ENCODE data around the gene TAF4B.

TAF4B gene

DNA sequence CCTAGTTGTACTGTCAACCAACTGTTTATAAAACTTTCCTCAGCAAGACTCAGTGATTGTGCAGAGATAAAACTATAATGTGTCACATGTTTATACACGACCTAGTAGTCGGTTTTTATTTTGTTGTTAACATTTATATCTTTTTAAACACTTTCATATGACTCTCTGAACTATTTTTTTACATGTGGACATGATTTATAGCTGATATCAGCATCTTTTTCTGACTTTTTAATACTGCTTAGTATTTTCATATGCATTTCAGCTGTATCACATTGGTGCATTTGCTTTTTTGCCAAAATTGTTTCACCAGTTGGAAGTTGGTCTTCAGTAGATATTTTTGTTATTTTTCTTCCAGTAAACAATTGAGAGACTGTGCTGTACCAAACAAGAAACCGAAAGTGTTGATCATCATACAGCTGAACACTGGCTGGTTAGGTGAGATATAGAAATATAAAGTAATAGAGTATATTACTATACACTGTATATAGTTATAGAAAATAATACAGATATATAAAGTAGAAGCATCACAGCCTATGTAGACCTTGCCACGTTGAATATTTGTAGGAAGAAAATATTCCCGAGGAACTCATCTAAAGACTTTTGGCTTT is 167.9 kb downstream of the TAF4B start:
- DNase-seq = no peak

DNA sequence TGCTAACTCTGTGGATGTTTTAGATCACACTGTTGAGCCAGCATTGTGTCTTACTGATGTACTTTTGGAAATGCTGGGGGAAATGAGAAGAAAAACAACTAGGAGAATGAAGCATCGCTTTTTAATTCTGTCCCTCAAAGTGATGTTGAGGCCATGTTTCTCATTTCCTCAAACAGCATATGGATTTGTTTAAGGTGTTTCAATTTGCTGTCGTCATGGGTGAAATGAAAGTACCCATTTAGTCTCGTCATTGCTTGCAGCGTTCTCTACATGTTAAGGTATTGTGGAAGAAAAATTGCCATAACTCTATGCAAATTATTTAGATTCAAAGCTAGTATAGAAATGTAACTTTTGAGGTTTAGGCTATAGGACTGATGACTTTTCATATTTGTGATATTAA is 170.8 kb downstream of the TAF4B start:
- DNase-seq = no peak

DNA sequence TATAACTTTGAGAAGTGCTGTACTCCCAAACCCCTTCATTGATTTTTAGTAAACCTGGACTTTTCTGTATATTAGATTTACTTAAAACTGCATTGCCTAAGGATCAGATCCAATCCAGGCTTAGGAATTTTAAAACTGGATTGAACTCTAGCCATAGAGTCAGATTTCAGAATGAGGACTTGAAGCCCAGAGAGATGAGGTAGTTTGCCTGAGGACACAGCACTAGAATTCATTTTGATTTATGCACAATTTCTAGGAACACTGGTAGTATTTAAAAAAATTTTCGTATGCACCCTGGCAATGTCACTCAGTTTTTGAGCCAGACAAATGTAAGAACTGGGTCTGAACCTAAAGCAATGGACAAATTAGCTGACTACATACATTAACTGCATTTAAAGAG is 177.2 kb downstream of the TAF4B start:
- no peak for DNase-seq

DNA sequence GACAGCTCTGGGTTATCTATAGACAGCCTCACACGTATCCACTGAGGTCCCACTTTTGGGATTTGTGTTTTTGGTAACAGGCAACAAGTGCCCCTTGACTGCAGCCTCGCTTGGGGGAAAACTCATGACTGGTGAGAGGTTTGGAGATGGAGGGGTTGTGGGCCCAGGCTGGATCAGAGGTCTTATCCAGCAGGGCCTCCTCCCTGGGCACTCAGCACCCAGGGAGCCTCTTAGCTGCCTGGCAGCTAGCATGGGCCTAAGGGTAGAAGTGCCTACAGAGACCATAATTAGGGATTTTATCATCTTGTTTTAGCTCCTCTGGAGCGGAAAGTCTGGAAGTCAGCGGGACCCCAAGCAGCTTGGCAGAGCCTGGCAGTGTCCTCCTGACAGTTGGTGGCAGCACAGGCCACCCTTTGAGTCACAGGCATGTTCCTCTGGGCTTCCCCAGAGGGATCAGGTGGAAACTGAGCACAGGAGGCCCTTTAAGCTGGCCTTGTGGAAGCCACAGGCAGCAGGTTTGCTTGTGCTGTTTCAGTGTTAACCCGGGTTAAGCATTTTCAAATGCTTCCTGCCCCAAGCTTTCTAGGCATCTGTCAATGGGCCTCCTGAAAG is 179.1 kb downstream of the TAF4B start:
- DNase-seq = no peak

DNA sequence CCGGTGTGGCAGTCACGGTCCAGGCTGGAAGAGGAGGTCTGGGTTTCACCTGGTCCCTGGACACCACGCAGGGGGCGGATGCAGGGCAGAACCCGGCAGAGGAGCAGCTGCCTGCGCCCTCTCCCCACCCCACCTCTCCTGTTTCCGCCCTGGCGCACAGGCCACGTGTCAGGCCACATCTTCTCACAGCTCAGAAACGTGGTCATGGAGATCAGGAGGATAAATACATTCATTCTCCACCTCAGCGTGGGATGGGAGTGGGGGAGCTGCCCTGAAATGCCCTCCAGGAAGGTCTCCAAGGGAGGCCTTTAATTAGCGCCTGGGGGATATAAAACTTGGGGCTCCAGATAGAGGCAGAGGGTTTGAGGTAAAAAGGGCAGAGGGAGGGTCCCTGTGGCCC is 180.1 kb downstream of the TAF4B start:
- no peak for DNase-seq

DNA sequence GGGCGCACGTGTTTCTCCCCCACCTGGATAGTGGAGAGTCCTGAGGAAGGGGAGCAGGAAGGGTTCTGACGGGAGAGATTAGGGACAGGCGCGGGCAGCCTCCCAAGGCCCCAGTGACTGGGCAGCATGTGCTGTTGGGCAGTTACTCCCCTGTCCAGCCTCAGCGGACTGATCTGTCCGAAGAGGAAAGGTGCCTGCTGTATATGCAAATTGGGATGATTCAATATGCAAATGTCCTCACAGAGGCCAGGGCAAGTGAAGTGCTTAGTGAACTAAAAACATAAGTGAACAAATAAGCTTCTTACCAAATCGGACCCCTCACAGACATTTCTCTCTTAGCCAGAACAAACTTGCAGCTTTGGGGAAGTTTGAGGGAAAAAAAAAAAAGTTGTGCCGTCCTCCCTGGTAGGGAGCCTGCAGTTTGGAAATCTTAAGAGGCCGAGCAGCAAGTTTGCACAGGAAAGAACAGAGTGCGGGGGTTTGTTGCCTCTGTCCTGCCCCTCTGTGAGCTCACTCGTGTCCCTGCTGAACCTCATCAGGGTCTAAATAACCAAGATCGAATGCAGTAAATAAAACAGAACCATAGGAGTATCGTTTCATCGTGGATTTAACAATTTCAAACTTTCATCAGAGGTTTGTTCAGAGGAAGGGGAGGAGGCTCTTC is 180.7 kb downstream of the TAF4B start:
- no peak for DNase-seq

DNA sequence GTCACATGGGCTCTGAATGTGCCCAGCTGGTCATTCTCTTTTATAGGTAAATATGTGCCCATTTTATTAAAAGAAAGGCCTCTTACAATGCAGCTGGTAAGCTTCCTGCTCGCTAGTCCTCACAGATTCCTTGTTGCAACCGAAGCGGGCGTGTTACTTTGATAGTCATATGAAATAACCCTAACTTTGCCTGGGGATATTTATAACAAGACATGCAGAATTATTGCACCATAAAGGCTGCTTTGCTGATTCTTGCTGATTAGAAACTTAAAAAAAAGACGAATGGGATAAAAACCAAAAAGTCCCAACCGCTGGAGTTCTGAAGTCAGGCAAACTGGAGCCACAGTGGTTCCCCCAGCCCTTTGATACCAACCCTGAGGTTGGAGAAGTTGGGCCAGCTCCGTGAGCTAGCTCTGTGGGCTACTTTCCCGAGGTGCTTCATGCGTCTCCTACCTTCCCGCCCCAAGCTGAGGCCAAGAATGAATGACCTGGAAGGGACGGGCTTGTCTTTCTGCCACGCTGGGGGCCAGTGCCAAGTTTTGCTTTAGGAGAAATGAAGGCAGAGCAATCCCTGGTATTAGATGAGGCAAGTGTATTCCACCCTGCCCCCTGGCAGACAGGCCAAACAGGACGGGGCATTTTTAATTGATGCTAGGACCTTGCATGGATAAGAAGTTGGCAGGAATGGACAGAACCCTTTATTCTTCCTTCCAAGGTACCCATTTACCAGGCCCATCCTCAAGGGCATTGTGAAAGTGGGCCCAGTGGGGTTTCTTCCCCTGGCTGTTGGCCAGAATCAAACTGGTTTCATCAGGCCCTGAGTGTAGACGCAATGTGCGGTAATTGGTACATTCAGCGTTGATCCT is 181.7 kb downstream of the TAF4B start:
- DNase-seq = no peak

DNA sequence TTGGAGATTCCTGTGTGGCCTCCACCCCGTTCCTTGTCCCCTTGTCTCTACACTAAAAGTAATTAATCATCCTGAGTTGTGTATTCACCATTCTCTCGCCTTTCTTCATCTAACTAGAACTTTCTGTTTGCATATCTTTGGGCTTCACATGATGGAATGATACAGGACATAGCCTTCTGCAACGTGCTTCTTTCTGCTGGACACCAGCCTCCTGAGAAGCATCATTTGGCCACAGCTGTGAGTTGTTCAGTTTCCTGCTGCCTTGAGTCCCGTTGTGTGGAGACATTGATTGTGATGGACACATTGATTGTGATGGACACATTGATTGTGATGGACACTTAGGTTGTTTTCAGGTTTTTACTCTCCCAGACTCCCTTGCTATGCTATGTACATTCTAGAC is 182.8 kb downstream of the TAF4B start:
- DNase-seq = no peak

DNA sequence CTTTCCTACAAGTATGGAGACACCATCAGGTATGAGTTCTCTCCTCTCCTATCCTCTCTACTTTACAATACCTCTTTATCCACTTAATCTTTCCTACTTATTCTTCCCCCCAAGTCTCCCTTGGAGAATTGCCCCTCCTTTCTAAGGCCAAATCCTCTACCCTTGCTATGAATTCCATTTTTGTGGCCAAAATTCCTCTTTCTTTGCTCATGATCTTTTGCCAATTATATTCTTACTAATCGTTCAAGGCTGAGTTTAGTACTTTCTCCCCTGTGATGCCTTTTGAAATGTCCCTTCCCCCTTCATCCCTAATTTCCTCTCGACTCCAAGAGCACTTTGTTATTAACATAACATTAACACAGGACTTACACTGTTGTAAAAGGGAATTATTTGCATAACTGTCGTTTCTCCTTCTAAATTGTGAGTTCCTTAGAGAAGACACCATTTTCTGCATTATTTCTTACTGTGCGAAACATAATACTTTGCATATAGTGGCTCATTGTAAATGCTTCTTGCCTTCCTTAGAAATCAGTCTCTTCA is 188.7 kb downstream of the TAF4B start:
- DNase-seq = no peak

DNA sequence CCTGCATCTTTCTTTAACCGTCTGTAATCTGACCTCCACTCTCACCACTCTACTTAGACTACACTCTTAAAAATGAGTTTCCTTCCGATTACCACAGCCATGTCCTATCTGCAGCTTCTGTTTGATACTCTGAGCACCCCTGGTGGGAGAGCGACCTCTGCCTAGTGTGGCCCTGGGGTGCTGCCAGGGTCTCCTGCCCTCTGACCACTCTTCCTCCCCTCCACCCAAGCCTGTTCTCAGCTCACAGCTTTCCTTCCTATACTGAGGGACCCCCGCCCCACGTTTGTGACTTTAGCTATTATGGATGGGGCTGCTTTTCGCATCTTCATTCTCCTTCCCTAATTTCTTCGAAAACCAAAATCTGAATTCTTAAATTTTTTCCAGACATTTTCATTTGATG is 189.4 kb downstream of the TAF4B start:
- no peak for DNase-seq

DNA sequence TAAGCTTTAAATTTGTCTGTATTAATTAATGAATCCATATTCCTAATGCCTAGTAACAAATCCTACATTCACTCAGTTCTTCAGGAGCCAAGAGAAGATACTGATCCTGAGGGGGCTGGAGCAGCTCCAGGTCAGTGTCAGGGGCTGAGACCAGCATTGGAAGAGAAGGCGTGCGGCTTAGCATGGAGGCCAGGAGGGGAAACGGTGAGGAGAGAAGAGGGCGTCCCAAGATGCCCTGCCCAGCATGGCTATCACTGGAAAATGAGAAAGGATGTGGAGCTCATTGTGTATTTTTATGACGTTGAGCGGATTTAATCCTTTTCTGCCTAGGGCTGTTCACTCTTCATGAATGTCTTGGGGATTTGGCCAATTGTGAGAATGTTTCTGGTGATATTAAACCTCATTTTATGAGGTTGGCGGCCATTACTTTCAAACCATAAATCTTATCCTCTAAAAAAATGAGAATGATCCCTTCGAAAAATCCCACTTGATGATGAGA is 190.5 kb downstream of the TAF4B start:
- DNase-seq = no peak

DNA sequence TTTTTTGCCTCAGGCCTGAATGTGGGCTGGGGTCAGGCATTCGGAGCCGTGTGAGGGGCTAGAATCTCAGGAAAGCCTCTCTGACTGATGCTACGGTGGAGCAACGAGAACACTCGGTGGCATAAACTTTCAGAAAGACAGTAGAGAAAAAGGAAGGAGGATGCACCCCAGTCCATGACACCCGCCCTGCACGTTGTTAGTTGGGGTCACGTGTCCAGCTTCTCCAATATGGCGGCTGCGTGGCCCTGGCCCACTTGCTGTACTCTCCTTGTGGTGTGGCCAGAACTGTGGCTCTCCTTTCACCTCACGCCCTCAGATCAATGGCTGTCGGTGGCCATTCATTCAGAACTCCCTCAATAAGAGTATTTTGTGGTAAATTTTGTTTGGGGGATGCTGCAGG is 190.9 kb downstream of the TAF4B start:
- no peak for DNase-seq

DNA sequence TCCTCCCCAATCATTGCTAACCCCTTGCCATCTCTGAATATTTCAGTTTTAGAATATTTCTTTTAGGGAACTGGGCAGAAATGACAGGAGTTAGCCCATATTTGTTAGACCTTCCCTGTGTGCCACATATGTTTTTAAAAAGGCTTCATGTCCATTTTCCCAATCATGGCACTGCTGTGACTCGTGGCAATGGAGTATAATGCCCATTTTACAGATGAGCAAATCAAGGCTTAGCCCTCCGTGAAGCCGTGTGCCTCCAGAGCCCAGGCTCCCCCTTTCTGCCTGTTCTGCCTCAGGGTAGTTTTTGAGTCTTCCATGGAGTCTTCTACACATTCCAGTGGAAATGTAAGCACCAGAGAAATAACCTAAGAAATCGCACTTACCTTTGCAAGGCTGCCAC is 192.0 kb downstream of the TAF4B start:
- DNase-seq = no peak

DNA sequence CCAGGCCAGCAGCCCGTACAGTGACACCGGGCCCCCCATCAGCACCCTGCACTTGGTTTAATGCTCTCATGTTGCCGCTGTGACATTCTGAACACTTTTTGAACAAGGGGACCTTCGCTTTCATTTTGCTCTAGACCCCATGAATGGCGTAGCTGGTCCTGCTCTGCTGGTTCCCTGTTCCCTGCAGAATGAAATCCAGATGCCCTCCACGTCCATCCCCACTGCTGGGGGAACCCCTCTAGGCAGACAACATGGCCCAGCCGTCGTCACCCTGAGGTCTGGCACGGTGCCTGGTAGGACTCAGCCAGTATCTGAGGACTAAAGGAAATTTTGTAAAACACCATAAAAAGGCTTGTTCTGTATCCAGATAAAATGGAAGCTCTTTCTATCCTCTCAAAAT is 193.5 kb downstream of the TAF4B start:
- DNase-seq = no peak

DNA sequence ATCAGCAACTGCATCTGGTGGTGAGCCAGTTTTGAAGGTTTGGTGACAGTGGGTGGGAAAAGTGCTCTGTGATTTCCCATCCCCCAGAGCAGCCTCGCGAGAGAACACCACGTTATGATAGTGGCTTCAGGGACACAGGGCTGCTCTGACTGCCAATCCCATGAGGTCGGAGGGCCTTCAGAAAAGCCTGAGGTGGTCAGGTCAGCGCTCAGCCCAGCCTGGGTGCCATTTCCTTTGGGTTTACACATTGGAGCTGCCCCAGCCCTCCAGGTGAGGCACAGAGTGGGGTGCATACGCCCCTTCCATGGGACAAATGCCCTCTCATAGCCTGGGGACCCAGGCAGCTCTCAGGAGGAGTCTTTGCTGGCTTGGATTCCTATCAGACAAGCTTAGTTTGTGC is 195.3 kb downstream of the TAF4B start:
- no peak for DNase-seq

DNA sequence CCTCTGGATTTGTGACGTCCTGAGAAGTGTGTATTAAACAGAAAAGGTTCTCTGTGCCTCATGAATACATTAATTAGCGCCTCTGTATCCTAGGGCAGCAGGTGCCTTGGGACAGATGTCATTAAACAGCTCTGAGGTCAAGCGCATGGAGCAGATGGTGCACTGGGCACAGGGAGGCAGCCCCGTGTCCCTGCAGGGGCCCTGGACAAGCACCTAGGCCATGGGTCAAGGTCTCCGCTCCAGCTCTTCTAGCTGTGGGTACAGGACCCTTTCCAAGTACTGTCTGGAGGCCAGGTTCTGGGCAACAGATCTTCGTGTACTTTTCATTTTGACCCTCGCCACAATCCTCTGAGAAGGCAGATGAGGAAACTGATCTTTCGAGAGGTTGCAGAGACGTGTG is 195.7 kb downstream of the TAF4B start:
- DNase-seq = no peak

DNA sequence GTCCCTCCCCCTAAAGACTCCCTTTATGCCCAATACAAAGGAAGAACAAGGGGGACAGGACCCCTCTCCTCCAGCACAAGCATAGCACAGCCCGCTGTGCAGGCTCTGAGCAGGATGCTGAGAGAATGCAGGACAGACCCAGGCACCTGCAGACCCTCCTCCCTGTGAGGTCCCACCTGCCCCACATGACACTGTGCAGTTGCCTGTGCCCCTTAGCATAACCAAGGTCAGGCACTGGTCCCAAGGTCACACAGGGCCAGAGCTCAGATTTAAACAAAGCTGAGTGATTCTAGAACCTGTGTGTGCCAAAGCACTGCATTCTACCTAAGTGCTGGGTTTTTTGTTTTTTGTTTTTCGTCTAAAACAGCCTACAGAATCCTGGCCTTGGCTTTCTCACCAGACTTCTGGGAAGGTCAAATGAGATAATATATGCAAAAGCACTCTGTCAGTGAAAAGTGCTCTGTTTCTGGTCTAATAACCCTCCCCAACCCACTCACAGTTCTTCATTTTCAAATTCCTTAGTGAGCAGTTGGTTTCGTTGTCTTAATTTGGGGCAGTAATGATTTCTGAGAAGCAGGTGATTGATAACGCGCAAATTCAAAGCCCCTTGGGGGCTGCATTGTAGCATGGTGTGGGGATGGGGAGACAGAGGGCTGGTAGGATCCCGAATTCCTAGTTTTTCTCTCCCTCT is 196.4 kb downstream of the TAF4B start:
- DNase-seq = no peak

DNA sequence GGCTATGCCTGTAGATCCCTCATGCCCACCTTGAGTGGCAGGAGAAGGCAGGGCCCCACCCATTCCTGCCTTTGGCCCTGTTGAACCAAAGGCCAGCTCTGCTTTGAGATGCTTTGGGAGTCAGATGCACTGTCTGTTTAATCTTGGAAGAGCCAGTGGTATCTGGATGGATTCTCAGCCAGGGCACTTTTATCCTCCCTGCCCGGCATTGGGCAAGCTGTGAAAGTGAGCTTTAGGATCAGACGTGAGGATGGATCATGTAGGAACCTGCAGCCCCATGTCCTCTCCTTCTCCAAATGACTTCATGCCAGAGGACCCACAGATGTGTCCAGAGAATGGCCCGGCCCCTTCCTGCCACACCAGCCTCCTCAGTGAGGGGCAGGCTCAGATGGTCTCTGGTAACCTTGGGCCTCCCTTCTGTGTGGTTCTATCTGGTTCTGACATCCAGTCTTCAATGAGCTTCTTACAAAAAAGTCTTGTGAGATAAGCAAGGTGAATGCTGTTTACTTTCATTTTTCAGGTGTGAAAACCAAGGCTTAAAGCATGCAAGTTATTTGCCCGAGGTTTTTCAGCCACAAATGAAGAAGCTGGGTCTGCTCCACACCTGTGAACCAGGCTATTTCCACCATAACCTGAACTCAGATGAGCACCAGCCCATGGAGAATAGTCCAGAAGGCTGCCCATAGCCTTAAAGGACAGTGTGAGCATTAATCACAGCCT is 198.3 kb downstream of the TAF4B start:
- DNase-seq = no peak

DNA sequence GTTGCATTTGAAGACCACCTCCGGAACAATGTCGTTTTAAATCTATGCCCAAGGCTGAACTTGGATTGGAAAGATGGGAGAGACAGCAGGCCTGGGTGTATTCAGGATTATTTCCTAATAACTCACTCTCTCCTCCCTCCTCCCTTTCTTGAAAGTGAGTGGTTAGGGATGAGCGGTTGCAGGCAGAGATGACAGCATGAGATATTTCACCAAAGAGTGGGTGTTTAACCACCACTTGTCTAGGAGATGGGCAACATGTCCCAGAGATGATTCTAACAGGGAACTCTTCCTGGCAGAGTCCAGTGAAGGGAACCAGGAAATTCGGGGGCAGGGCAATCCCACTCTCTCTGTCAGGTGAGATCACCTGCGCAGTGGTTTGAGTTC is 198.9 kb downstream of the TAF4B start:
- DNase-seq = no peak

DNA sequence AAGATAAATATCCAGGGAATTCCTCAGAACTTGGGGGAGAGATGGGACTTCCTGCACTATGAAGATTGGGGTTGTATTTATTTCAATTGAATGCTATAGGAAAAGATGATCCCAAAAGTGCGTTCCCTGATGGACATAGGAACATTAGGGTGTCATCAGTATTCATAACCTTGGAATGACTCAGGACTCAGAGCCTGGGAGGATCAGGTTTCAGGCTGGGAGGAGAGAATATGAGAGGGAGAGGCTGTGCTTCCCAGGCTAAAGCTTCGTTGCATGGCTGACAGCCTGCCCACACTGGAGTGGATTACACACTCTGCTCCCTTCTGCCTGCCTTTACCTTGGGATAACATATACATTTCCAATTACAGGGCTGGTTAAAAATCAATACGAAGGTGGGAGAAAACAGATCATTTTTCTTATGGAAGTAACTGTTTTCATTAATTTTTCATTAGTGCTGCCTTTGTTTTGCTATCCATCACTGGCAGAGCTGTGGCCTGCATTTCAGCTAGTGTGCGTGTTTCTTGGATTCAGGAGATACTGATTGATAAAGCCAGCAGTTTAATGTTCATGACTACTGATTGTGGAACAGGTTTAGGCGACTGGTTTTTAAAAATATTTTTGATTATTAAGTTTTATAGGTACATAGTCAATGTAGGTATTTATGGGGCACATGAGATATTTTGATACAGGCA is 203.4 kb downstream of the TAF4B start:
- no peak for DNase-seq

DNA sequence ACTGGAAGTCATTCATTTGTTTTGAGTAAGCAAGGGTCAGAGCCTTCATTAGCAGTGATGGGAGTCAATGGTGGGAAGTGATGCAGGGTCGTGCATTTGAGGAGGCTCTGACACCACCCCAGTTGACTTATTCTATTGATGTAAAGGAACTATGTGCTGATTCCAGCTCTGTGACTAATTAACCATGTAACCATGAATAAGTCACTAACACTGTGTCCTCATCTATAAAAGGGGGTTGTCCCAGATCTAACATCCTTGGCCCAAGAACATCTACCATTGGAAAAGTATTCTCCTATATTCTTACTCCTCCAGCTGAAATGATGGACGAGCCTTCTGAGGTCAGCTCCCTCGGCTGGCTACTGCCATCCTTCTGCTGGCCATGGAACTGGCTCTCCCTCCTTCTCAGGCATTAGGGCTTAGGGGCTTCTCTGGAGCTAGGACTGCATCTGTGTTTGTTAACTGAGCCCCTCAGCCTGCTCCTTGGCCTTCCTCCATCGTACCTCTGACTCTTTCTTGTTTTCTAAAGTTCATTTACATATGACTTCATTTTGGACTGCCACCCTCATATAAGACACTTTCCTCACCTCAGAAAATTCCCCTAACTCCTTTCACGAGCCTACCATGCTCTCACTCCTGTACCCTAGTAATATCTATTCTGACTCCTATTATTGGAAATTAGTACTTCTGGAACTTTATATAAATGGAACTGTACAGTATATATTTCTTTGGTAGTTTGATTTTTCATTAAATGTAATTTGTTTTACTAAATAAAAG is 206.6 kb downstream of the TAF4B start:
- no peak for DNase-seq
